Panc1 (cell line): Measurements from ENCODE around the gene IL17C. TPM values are rescaled to one million over a fixed set of nuclear protein-coding genes. Genes with fewer than 3 reads are reported as not detected.

Experiments
- ATAC-seq: fragments of 200-7000 bp; cut with Tn5 transposase; 2 replicates; pipeline ENCODE4 v1.9.1; 2020; ENCODE audit warnings: mild to moderate bottlenecking, moderate library complexity
- BruUV-seq: library from RNA; stranded (reverse); fragments of 400-500 nt; replicated peaks from 2 replicates; lab custom pipeline; 2021; lab: Mats Ljungman, UMichigan
- CTCF ChIA-PET: fragments of 300-600 bp; sonication (Branson Sonifier 250); formaldehyde crosslinking; loops from one replicate; lab custom pipeline; 2022; ENCODE audit warnings: antibody characterized with exemption; lab: Charles Lee
- POLR2A ChIA-PET: fragments of 300-600 bp; sonication (Branson Sonifier 250); formaldehyde crosslinking; loops from one replicate; lab custom pipeline; 2022; ENCODE audit warnings: antibody characterized with exemption; lab: Charles Lee
- DNase-seq: peaks from one replicate; pipeline ENCODE4 v3.0.0-alpha.2; 2010; ENCODE audit warnings: low read depth, low spot score
- H3K27ac ChIP-seq: 2 replicates; pipeline ENCODE4 v1.5.1; 2011; ENCODE audit warnings: mild to moderate bottlenecking, low read length, inconsistent platforms
- H3K27me3 ChIP-seq: fragments of 200-500 bp; sonication (Bioruptor generic); 2 replicates; pipeline ENCODE4 v1.6.0; 2014; ENCODE audit warnings: low read length, inconsistent platforms; ENCODE audit not compliant: control insufficient read depth, insufficient read depth
- H3K36me3 ChIP-seq: fragments of 200-500 bp; sonication (Bioruptor generic); 2 replicates; pipeline ENCODE4 v1.5.1; 2014; ENCODE audit warnings: inconsistent platforms, mild to moderate bottlenecking, low read length, moderate library complexity; ENCODE audit not compliant: control insufficient read depth, insufficient read depth
- H3K4me1 ChIP-seq: 2 replicates; pipeline ENCODE4 v1.5.1; 2011; ENCODE audit warnings: inconsistent platforms, mild to moderate bottlenecking, low read length, moderate library complexity; ENCODE audit not compliant: control insufficient read depth, insufficient read depth
- H3K4me3 ChIP-seq, 2 experiments: 2 replicates each; pipeline ENCODE4 v1.5.1; 2011 to 2012; ENCODE audit warnings: low read depth in 2 of 2, low read length in 2 of 2, mild to moderate bottlenecking in 2 of 2, inconsistent platforms in 1 of 2, moderate library complexity in 1 of 2
- H3K9me3 ChIP-seq: fragments of 200-500 bp; sonication (Bioruptor generic); 2 replicates; pipeline ENCODE4 v1.5.1; 2014; ENCODE audit warnings: low read depth, mild to moderate bottlenecking, inconsistent platforms, low read length, moderate library complexity; ENCODE audit not compliant: control insufficient read depth, insufficient read depth
- CTCF ChIP-seq: fragments of 450-650 bp; IDR thresholded peaks from 2 replicates; pipeline ENCODE4 v1.5.1; 2017; ENCODE audit warnings: mild to moderate bottlenecking
- POLR2AphosphoS5 ChIP-seq: IDR thresholded peaks from 2 replicates; pipeline ENCODE4 v1.6.1; 2012; ENCODE audit warnings: mild to moderate bottlenecking, low read depth, low read length, moderate library complexity
- REST ChIP-seq, 2 experiments: IDR thresholded peaks; 2 replicates each; pipeline ENCODE4 v1.6.1; 2011 to 2012; ENCODE audit warnings: low read depth in 2 of 2, control low read depth in 1 of 2, low read length in 1 of 2, mild to moderate bottlenecking in 1 of 2, moderate library complexity in 1 of 2; ENCODE audit not compliant: insufficient read depth in 1 of 2
- SIN3A ChIP-seq: IDR thresholded peaks from 2 replicates; pipeline ENCODE4 v1.6.1; 2012; ENCODE audit warnings: low read depth, mild to moderate bottlenecking, low read length, moderate library complexity, borderline replicate concordance; ENCODE audit not compliant: insufficient read depth
- TCF7L2 ChIP-seq: IDR thresholded peaks from 2 replicates; pipeline ENCODE4 v1.6.1; 2011; ENCODE audit warnings: mild to moderate bottlenecking, low read depth, low read length, inconsistent platforms
- in situ Hi-C: cut with HindIII; loops from 2 replicates; pipeline ENCODE4 v1.10.0; 2016; ENCODE audit warnings: low sequenced_read_pairs, low pct_unique_long_range_greater_than_20kb
- intact Hi-C: fragments of 100-400 bp; cut with micrococcal nuclease; formaldehyde crosslinking; loops from one replicate; pipeline ENCODE4 v1.10.0; 2022; ENCODE audit not compliant: unreplicated experiment
- total RNA-seq: library from RNA; stranded (reverse); gene quantifications from one replicate; pipeline ENCODE4 v1.2.1, GENCODE V29; 2021; ENCODE audit not compliant: unreplicated experiment

The IL17C gene
- total RNA-seq, 1 experiment from 2014 or later: not detected

DNA sequence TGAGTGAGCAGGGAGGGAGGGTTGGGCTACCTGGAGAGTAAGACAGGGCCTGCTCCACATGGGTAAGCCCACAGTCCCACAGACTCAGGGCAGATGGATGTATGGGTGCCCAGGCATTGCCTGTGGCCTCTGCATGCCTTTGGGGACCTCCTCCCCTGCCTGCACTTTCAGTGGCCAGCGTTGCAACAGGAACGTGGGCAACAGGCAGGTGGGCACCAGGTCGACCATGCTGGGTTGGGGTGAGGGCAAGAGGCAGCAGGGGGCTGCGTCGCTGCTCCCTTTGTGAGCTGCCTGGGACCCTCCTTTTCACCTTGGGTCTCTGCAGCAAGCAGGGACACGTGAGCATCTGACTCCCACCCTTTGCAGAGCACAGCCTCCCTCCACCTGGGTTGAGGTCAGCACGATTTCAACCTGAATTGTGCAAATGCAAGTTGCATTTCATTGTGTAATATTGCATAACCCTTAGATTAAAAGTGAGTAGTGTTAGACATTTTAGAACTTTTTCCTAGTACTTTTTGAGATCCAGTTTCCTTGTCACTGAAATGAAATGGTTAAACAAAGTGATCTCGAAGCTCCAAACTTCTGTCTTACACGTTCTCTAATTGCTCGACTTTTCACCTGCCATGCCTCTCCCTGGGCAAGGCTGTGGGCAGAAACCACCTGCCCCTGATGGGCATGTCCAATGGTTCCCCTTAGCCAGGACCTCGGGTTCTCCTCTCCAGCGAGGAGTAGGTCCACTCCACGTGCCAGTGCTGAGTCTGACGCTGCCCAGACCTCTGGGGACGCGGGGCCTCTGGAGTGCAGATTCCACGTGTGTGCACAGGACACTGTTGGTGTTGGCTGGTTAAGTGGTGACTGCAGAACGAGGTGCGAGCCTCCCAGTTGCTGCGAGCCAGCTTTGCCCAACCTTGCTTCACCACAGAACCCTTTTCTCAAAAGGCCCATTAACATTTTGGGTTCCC, 32.9 kb upstream of the IL17C start:
- CTCF ChIA-PET: no interaction called here
- ATAC-seq: no peak
- BruUV-seq: no TSS peak
- intact Hi-C loops (no loop called here), in situ Hi-C loops (no loop called here)
- POLR2A ChIA-PET: no interaction called here
- H3K27ac ChIP-seq: no peak overlapping the region
- no peaks in the 10 kb centered on the region for H3K9me3 ChIP-seq
- H3K27me3 ChIP-seq: no peaks in the 10 kb centered on the region
- H3K36me3 ChIP-seq: no peaks in the 10 kb centered on the region; the same call in 1 of the 2 replicates
- DNase-seq: no peak
- H3K4me1 ChIP-seq: no peaks in the 10 kb centered on the region
- no peak overlapping the region for H3K4me3 ChIP-seq
- TF ChIP-seq SIN3A (no peak), POLR2AphosphoS5 (no peak), REST (IDR thresholded peaks at IDR 0.05; ENCODE audit: insufficient read depth in 1 of 2, low read depth in 2 of 2, low read length in 1 of 2) (no peak), TCF7L2 (no peak), CTCF (no peak)

GRCh38 chr16:88606148-88606757, 32.1 kb upstream of the IL17C start:
- no TSS peak for BruUV-seq
- POLR2A ChIA-PET: no interaction called here
- no peak overlapping the region for H3K4me3 ChIP-seq
- no peaks in the 10 kb centered on the region for H3K9me3 ChIP-seq
- CTCF ChIA-PET: no interaction called here
- DNase-seq (no peak), ATAC-seq (no peak)
- no peaks in the 10 kb centered on the region for H3K27me3 ChIP-seq
- no peak for TF ChIP-seq POLR2AphosphoS5
- no peak for TF ChIP-seq REST (IDR thresholded peaks at IDR 0.05; ENCODE audit: insufficient read depth in 1 of 2, low read depth in 2 of 2, low read length in 1 of 2)
- no peak for TF ChIP-seq CTCF
- TF ChIP-seq TCF7L2: no peak
- TF ChIP-seq SIN3A: no peak
- H3K36me3 ChIP-seq: no peaks in the 10 kb centered on the region; the same call in 1 of the 2 replicates
- intact Hi-C loops (no loop called here), in situ Hi-C loops (no loop called here)
- H3K4me1 ChIP-seq: no peaks in the 10 kb centered on the region
- H3K27ac ChIP-seq: no peak overlapping the region
